Measurements from ENCODE around the gene ACOT8.

The ACOT8 gene

DNA sequence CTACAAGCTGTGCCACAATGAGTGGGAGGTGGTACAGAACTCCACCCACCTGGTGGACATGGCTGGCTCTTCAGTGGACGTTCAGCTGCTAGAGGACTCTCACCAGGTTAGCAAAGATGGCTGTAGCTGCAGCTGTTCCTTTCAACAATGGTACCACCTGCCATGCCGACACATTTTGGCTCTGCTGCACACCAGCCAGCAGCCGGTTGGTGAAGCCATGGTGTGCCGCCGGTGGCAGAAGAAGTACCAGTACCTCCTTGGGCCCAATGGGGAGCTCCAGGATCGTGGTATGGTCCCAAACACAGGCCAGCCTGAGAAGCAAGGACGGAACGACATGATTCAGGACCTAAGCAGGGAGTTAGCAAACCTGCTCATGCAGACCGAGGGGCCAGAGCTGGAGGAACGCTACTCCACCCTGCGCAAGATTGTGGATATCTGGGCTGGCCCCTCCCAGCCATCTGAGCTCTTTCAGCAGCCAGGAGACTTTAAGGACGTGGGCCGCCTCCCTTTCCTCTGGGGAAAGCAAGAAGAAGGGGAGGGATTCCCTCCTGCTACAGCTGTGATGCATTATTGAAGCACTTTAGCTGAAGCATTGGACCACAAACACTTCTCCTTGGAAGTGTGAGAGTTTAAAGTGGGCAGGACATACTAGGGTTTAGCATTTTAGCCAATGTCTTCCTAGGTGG, 21.0 kb upstream of the ACOT8 start:
- TF ChIP-seq SIN3A (IDR thresholded peaks at IDR 0.05; ENCODE audit: borderline replicate concordance, insufficient read depth, low read length) (no peak), POLR2AphosphoS5 (IDR thresholded peaks at IDR 0.05; ENCODE audit: low read depth, low read length) (no peak), TAF1 (IDR thresholded peaks at IDR 0.05; ENCODE audit: borderline replicate concordance, insufficient read depth, low read length) (no peak), FOXP2 (optimal IDR thresholded peaks at IDR 0.05; ENCODE audit: borderline replicate concordance, extremely low read depth, extremely low read length, insufficient read depth) (no peak)
- TF ChIP-seq, protein P1, sequence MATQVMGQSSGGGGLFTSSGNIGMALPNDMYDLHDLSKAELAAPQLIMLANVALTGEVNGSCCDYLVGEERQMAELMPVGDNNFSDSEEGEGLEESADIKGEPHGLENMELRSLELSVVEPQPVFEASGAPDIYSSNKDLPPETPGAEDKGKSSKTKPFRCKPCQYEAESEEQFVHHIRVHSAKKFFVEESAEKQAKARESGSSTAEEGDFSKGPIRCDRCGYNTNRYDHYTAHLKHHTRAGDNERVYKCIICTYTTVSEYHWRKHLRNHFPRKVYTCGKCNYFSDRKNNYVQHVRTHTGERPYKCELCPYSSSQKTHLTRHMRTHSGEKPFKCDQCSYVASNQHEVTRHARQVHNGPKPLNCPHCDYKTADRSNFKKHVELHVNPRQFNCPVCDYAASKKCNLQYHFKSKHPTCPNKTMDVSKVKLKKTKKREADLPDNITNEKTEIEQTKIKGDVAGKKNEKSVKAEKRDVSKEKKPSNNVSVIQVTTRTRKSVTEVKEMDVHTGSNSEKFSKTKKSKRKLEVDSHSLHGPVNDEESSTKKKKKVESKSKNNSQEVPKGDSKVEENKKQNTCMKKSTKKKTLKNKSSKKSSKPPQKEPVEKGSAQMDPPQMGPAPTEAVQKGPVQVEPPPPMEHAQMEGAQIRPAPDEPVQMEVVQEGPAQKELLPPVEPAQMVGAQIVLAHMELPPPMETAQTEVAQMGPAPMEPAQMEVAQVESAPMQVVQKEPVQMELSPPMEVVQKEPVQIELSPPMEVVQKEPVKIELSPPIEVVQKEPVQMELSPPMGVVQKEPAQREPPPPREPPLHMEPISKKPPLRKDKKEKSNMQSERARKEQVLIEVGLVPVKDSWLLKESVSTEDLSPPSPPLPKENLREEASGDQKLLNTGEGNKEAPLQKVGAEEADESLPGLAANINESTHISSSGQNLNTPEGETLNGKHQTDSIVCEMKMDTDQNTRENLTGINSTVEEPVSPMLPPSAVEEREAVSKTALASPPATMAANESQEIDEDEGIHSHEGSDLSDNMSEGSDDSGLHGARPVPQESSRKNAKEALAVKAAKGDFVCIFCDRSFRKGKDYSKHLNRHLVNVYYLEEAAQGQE (IDR thresholded peaks at IDR 0.05; ENCODE audit: insufficient read depth in 1 of 2, low read depth in 2 of 2, low read length in 2 of 2), result no peak

GRCh38 chr20:45874576-45874975, 17.4 kb upstream of the ACOT8 start:
- TF ChIP-seq SIN3A (IDR thresholded peaks at IDR 0.05; ENCODE audit: borderline replicate concordance, insufficient read depth, low read length) (no peak), FOXP2 (optimal IDR thresholded peaks at IDR 0.05; ENCODE audit: borderline replicate concordance, extremely low read depth, extremely low read length, insufficient read depth) (no peak), TAF1 (IDR thresholded peaks at IDR 0.05; ENCODE audit: borderline replicate concordance, insufficient read depth, low read length) (no peak), POLR2AphosphoS5 (IDR thresholded peaks at IDR 0.05; ENCODE audit: low read depth, low read length) (no peak)
- TF ChIP-seq, protein P1 (IDR thresholded peaks at IDR 0.05; ENCODE audit: insufficient read depth in 1 of 2, low read depth in 2 of 2, low read length in 2 of 2), result no peak

DNA sequence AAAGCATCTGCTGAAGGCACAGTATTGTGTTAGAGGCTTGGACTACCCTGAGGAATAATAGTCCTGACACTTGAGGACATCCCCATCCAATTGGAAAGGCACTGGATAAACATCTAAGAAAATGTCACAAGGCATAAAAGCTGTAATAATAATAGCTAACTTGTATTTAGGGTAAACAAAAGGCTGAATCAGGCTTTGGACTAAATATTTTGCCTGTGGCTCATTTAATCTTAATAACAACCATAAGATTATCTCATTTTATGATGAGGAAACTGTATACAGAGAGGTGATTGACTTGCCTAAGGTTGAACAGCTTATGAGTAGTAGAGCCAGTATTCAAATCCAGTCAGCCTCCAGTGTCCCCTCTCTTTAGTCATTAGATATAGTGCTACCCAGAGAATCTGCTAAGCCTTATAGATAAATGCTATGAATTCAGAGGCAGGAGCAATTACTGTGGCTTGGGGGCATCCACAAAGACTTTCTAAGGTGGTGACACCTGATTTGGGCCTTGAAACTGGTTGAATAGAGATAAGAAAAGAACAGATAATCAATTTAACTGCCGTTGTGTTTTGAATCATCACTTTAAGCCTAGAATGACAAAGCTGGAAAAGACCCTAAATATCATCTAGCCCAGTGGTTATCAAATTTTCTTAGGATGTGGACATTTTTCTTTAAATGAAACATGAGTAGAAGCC, 16.4 kb upstream of the ACOT8 start:
- TF ChIP-seq POLR2AphosphoS5 (IDR thresholded peaks at IDR 0.05; ENCODE audit: low read depth, low read length), result no peak
- no peak for TF ChIP-seq FOXP2 (optimal IDR thresholded peaks at IDR 0.05; ENCODE audit: borderline replicate concordance, extremely low read depth, extremely low read length, insufficient read depth)
- TF ChIP-seq, protein P1 (IDR thresholded peaks at IDR 0.05; ENCODE audit: insufficient read depth in 1 of 2, low read depth in 2 of 2, low read length in 2 of 2), result no peak
- no peak for TF ChIP-seq SIN3A (IDR thresholded peaks at IDR 0.05; ENCODE audit: borderline replicate concordance, insufficient read depth, low read length)
- no peak for TF ChIP-seq TAF1 (IDR thresholded peaks at IDR 0.05; ENCODE audit: borderline replicate concordance, insufficient read depth, low read length)

DNA sequence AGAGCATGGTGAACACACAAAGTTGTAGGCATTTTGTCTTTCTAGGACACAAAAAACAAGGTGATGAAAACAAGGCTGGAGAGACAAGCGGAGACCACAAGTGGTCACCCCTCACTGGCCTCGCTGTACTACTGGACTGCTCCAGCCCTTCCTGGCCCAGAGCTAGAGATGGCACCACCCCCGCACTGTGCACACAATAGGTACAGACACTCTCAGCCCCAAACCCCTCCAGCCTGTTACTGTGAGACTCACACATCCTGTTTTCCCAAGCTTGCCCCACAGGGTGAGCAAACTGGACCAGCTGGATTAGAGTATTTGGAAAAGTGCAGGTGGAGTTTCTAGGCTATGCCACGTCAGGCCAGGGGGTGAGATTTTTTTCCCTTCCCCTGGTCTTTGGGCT, 15.4 kb upstream of the ACOT8 start:
- TF ChIP-seq, protein P1 (IDR thresholded peaks at IDR 0.05; ENCODE audit: insufficient read depth in 1 of 2, low read depth in 2 of 2, low read length in 2 of 2), result no peak
- no peak for TF ChIP-seq POLR2AphosphoS5 (IDR thresholded peaks at IDR 0.05; ENCODE audit: low read depth, low read length)

All from PFSK-1 (cell line).